H54 (cell line): Measurements from ENCODE around the gene CCDC12.

ENCODE experiments used
- DNase-seq: peaks from one replicate; pipeline ENCODE4 v3.0.0; 2011; ENCODE audit warnings: low spot score, mixed read lengths; ENCODE audit not compliant: insufficient read length
- FAIRE-seq: peaks from 3 replicates; lab custom pipeline; 2011; peaks lifted over from hg19 to GRCh38; lab: Jason Lieb, UNC
- POLR2A ChIP-seq: IDR thresholded peaks from 2 replicates; pipeline ENCODE4 v1.6.1; 2011; ENCODE audit warnings: low read depth, mild to moderate bottlenecking, low read length

The CCDC12 gene

DNA sequence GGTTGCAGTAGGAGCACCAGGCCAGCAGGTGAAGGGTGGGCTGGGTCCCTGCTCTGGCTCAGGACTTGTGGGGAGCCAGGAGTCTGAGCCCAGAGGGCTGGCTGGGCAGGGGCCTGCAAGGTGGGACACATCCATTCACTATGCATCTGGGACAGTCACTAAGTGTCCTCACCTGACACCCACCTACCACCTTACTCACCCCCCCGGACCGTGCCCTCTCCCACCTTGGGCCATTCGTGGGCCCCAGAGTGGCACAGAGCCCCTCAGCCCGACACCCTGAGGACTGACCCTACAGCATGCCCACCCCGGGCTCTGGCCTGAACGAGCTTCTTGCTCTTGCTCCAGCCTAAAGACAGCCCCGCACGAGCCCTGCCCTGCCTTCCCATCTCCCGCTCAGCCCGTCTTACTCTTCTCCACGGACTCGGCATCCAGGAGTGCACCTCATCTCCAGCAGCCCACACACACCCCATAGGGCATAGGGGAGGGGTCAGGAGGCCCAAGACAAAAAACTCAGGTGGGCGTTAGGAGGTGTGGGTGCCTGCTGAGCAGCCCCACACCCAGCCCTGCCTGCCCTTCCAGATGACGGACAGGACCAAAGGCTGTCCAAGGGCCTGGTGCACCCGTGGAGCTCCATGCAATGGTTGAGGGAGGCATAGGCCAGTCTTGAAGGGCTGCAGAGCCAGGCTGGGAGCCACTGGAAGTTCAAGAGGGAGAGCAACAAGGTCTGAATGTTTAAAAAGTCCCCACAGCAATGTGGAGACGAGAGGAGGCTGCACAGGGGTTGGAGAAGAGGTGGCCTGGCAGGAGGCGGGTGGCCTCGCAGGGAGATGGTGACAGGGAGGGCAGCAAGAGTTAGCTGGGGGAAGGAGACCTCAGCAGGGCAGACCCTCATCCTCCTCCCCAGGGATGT, 72.0 kb downstream of the CCDC12 start:
- no peak for DNase-seq
- no peak for FAIRE-seq
- no peak for TF ChIP-seq POLR2A

DNA sequence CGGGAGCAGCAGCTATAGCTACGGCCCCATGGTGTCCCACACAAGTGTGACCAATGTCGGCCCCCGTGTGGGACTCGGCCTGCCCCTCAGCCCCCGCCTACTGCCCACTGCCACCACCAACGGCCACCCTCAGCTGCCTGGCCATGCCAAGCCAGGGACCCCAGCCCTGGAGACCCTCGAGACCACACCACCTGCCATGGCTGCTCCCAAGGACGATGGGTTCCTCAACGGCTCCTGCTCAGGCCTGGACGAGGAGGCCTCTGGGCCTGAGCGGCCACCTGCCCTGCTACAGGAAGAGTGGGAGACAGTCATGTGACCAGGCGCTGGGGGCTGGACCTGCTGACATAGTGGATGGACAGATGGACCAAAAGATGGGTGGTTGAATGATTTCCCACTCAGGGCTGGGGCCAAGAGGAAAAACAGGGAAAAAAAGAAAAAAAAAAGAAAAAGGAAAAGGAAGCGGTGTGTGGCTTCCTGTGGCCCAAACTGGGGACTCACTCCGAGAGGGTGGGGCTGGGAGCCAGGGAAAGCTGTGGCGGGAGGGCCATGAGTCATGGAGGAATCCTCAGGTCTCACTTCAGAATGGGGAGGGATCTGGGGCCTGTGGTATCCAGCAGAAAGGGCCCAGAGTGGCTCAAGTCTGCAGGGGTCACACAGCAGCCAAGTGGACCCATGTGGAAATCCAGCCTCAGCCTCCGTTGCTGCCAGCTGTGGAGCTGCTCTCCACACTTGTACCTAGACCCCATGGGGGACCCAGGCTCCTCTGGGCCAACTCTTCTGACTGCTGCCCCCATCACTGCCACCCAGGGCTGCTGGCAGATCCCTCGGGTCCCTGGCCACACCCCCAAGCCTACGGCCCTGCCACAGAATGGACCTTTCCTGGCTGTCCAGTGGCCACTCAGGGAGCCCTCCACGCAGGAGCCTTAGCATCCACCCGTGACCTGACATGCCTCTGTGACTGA, 72.9 kb downstream of the CCDC12 start:
- DNase-seq (peak; percentile 93), FAIRE-seq (peak; percentile 50)
- no peak for TF ChIP-seq POLR2A

- DNase-seq (no peak), FAIRE-seq (no peak)
- no peak for TF ChIP-seq POLR2A
Measured at GRCh38 chr3:46902188-46902631, 74.3 kb downstream of the CCDC12 start.

DNA sequence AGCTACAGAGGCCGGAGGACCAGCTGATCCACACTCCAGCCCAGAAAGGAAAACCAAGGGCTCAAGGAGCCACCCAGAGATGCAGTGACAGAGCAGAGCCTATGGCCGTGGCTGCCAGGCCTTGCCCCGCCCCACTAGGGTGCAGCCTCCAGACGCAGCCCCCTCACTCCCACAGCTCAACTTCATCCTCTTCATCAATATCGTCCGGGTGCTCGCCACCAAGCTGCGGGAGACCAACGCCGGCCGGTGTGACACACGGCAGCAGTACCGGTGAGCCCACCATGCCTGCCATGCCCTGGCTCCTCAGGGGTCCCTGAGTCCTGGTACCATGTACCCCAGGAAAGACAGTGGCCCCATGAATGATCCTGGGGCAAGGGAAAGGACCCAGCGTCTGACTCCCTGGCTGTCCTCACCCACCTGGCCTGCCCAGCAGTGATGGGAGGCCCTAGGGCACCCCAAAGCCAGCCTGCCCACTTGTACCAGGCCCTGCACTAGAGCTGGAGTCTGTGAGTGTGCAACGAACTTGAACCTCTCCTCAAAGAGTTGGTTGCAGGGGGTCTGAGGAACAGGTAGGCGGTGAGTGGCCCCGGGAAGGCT, 74.9 kb downstream of the CCDC12 start:
- DNase-seq = no peak
- no peak for TF ChIP-seq POLR2A
- no peak for FAIRE-seq

DNA sequence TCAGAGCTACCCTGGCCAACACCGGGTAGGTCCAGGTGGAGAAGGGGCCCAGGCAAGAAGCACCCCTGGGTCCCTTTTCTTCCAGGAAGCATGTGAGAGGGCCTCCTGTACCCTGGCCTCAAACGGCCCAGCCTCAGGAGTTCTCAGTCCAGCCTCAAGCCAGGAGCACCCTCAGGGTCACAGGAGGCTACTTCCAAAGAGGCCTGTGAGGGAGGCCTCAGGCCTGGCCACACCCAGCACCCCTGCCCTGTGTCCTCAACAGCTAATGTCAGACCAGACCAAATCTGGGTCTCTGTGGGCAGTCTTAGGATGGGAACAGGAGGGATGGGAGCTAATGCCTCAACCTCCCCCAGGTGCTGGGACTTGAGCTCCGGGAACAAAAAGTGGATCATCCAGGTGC, 75.5 kb downstream of the CCDC12 start:
- DNase-seq = no peak
- TF ChIP-seq POLR2A = no peak
- FAIRE-seq = no peak

GRCh38 chr3:46900356-46900755, 76.2 kb downstream of the CCDC12 start:
- FAIRE-seq (no peak), DNase-seq (no peak)
- no peak for TF ChIP-seq POLR2A

DNA sequence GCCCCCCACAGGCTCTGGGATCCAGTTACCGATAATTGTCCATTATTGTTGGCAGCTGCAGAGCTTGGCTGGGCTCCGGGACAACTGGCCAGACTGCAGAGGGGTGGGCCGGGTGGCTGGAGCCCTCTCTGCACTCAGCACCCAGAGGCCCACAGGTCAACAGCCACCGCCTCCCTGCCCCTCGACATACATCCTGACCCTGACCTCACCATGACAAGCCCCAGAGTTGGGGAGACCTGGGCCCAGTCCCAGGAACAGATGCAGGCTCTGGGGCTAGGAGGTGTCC, 76.6 kb downstream of the CCDC12 start:
- no peak for FAIRE-seq
- no peak for DNase-seq
- TF ChIP-seq POLR2A = no peak

DNA sequence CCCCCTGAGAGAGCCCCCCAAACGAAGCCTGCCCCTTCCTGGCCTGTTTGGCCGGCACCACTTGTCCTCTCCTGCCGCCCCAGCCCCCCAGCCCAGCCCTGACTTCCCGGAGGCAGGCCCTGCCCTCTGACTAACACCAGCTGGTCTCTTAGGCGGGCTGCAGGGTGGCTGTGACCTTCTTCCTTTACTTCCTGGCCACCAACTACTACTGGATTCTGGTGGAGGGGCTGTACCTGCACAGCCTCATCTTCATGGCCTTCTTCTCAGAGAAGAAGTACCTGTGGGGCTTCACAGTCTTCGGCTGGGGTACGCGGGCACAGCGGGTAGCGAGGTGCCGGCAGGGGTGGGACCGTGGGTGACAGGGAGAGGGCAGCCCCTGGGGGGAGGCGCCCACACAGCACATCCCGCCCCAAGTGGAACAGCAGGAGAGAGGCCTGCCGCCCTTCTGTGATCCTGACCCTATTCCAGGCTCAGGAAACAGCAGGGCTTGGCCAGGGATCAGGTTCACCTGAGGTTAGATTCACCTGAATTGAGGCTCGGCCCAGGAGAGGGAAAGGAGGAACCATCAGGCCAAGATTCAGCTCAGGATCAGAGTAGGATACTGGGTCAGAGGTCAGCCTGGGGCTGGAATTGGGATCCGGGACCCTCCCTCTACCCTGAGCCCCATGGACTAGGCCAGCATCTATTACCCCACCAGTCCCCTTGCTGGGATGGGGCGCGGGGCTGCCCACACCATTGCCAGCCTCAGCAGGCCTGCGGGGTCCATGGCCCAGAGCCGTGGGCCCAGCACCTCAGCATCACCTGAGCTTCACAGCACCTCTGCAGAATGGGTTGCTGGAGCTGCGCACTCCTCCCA, 77.2 kb downstream of the CCDC12 start:
- no peak for TF ChIP-seq POLR2A
- no peak for FAIRE-seq

GRCh38 chr3:46898321-46899150, 78.0 kb downstream of the CCDC12 start:
- TF ChIP-seq POLR2A = no peak
- FAIRE-seq (no peak), DNase-seq (no peak)

More for the DNA sequence above, 77.2 kb downstream of the CCDC12 start:
- no peak for DNase-seq

DNA sequence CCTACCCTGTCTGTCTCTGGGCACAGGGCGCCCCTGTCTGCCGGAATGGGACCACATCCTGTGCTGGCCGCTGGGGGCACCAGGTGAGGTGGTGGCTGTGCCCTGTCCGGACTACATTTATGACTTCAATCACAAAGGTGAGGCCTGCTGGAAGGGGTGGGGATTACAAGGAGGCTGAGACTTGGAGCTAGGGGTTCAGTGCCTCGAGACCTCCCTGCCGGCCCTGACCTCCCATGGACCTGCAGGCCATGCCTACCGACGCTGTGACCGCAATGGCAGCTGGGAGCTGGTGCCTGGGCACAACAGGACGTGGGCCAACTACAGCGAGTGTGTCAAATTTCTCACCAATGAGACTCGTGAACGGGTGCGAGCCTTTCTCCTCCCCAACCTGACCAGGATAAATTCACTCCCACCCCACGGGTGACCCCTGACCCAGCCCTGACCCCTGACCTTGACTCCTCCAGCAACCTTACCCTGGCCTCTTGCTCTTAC, 78.7 kb downstream of the CCDC12 start:
- no peak for FAIRE-seq
- TF ChIP-seq POLR2A = no peak
- DNase-seq = no peak

DNA sequence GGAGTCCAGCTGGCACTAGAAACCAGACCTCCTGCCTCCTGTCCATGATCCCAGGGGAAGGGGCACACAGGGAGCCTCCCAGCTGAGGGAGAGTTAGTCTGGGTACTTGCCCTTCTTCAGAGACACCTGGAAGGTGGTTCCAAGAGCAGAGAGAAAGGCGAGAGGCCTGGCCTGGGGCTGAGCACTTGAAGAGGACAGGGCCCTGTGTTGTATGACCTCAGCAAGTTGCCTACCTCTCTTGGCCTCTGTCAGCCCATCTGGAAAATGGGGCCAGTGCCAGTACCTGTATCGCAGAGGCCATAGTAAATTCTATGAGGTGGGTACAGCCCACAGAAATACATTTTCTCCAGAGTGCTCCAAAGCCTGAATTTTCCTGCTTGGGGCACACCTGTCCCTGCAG, 79.5 kb downstream of the CCDC12 start:
- no peak for TF ChIP-seq POLR2A
- FAIRE-seq (no peak), DNase-seq (no peak)

DNA sequence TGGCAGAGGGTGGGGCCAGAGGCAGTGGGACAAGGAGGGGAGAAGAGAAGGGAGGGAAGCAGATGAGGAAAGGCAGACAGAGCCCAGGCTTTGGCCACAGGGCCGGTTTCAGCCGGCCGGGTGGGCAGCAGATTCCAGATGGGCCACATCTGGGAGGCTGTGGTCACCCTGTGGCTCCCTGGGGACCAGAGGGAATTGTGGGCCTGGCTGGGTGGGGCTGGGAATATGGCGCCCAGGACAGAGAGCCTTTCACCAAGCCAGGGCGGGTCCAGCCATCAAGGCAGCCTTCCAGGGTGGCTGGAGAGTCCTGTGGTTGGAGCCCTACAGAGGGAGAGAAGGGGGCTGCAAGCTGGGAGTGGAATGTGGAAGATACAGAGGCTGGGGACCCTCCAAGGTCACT, 80.2 kb downstream of the CCDC12 start:
- no peak for FAIRE-seq
- TF ChIP-seq POLR2A = no peak
- no peak for DNase-seq
